NCI-H82 treated with DMSO at 0.1 percent for 48 hours (cell line): ENCODE results near the gene EEF2KMT.
"Not testable (repeated sequence)": the region's sequence is repeated elsewhere in the genome, so short reads cannot be mapped to it uniquely, and the experiment has no call there.

Experiments
- DNase-seq: peaks from one replicate; lab custom pipeline; 2025; ENCODE audit not compliant: unreplicated experiment; lab: John Stamatoyannopoulos, UW

Gene EEF2KMT

GRCh38 chr16:5097470-5098220 is at the start of gene EEF2KMT:
Gene EEF2KMT (minus strand): TSS chr16:5097795. CDS start chr16:5097739, 56 bp downstream.
- peak; percentile 99 for DNase-seq

- DNase-seq: not testable (repeated sequence)
Measured at GRCh38 chr16:5144621-5144956, 47.0 kb upstream of the EEF2KMT start.

- DNase-seq: no peak
Measured at GRCh38 chr16:5143761-5144620, 46.4 kb upstream of the EEF2KMT start.

- peak; percentile 0 for DNase-seq
Measured at GRCh38 chr16:5140151-5140550, 42.6 kb upstream of the EEF2KMT start.

- not testable (repeated sequence) for DNase-seq
Measured at GRCh38 chr16:5134739-5135452, 37.3 kb upstream of the EEF2KMT start.

- DNase-seq: not testable (repeated sequence)
Measured at GRCh38 chr16:5132915-5133600, 35.5 kb upstream of the EEF2KMT start.

GRCh38 chr16:5131467-5132004 is 33.9 kb upstream of the EEF2KMT start:
- not testable (repeated sequence) for DNase-seq

GRCh38 chr16:5117300-5118087 is 19.9 kb upstream of the EEF2KMT start:
- not testable (repeated sequence) for DNase-seq

GRCh38 chr16:5116780-5117295 is 19.2 kb upstream of the EEF2KMT start:
- not testable (repeated sequence) for DNase-seq

GRCh38 chr16:5110933-5111332 is 13.3 kb upstream of the EEF2KMT start:
- DNase-seq: not testable (repeated sequence)

- DNase-seq: no peak
Measured at GRCh38 chr16:5108505-5109158, 11.0 kb upstream of the EEF2KMT start.

GRCh38 chr16:5105039-5105438 is 7.4 kb upstream of the EEF2KMT start:
- not testable (repeated sequence) for DNase-seq

- DNase-seq: not testable (repeated sequence)
Measured at GRCh38 chr16:5103296-5104032, 5.9 kb upstream of the EEF2KMT start.

GRCh38 chr16:5099174-5099573 is 1.6 kb upstream of the EEF2KMT start:
- not testable (repeated sequence) for DNase-seq

- DNase-seq: not testable (repeated sequence)
Measured at GRCh38 chr16:5098221-5099159, 895 bp upstream of the EEF2KMT start.

GRCh38 chr16:5097061-5097469 is 530 bp downstream of the EEF2KMT start:
- DNase-seq: not testable (repeated sequence)

GRCh38 chr16:5096437-5097060 is 1.0 kb downstream of the EEF2KMT start:
- not testable (repeated sequence) for DNase-seq
